ENCODE measurements around the gene C4orf46.

DNA sequence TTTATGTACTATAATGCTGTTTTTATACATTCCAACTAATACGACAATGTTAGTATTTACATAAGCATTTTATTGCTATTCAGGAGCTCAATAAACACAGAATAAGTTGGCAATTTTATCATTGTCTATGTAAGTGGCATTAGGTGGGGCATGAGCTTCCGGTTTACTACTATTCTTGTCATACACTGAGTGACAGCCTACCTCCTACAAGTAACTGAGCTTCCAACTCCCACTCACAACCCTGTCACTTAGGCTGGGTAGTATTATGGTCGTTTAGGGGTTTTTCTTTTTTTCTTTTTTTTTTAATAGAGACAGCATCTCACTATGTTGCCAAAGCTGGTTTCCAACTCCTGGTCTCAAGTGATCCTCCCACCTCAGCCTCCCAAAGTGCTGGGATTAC is 44.1 kb upstream of the C4orf46 start:
- TF ChIP-seq, protein P1, sequence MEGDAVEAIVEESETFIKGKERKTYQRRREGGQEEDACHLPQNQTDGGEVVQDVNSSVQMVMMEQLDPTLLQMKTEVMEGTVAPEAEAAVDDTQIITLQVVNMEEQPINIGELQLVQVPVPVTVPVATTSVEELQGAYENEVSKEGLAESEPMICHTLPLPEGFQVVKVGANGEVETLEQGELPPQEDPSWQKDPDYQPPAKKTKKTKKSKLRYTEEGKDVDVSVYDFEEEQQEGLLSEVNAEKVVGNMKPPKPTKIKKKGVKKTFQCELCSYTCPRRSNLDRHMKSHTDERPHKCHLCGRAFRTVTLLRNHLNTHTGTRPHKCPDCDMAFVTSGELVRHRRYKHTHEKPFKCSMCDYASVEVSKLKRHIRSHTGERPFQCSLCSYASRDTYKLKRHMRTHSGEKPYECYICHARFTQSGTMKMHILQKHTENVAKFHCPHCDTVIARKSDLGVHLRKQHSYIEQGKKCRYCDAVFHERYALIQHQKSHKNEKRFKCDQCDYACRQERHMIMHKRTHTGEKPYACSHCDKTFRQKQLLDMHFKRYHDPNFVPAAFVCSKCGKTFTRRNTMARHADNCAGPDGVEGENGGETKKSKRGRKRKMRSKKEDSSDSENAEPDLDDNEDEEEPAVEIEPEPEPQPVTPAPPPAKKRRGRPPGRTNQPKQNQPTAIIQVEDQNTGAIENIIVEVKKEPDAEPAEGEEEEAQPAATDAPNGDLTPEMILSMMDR (IDR thresholded peaks at IDR 0.05), result no peak
- TF ChIP-seq ZFX (IDR thresholded peaks at IDR 0.05; ENCODE audit: borderline replicate concordance), result no peak
